ENCODE results near the gene EPX.

- TF ChIP-seq, protein P1, sequence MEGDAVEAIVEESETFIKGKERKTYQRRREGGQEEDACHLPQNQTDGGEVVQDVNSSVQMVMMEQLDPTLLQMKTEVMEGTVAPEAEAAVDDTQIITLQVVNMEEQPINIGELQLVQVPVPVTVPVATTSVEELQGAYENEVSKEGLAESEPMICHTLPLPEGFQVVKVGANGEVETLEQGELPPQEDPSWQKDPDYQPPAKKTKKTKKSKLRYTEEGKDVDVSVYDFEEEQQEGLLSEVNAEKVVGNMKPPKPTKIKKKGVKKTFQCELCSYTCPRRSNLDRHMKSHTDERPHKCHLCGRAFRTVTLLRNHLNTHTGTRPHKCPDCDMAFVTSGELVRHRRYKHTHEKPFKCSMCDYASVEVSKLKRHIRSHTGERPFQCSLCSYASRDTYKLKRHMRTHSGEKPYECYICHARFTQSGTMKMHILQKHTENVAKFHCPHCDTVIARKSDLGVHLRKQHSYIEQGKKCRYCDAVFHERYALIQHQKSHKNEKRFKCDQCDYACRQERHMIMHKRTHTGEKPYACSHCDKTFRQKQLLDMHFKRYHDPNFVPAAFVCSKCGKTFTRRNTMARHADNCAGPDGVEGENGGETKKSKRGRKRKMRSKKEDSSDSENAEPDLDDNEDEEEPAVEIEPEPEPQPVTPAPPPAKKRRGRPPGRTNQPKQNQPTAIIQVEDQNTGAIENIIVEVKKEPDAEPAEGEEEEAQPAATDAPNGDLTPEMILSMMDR (conservative IDR thresholded peaks at IDR 0.05; ENCODE audit: low read depth, low read length): no peak
- no peak for TF ChIP-seq EZH2 (IDR thresholded peaks at IDR 0.05; ENCODE audit: borderline replicate concordance, low read depth, low read length, poor library complexity, severe bottlenecking)
Measured at GRCh38 chr17:58215685-58216084, 23.2 kb downstream of the EPX start.

Data from A673 (cell line).